ENCODE data around the gene TMCO1.
"Not testable (repeated sequence)": the region's sequence is repeated elsewhere in the genome, so short reads cannot be mapped to it uniquely, and the experiment has no call there.

Gene TMCO1, protein sequence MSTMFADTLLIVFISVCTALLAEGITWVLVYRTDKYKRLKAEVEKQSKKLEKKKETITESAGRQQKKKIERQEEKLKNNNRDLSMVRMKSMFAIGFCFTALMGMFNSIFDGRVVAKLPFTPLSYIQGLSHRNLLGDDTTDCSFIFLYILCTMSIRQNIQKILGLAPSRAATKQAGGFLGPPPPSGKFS

DNA sequence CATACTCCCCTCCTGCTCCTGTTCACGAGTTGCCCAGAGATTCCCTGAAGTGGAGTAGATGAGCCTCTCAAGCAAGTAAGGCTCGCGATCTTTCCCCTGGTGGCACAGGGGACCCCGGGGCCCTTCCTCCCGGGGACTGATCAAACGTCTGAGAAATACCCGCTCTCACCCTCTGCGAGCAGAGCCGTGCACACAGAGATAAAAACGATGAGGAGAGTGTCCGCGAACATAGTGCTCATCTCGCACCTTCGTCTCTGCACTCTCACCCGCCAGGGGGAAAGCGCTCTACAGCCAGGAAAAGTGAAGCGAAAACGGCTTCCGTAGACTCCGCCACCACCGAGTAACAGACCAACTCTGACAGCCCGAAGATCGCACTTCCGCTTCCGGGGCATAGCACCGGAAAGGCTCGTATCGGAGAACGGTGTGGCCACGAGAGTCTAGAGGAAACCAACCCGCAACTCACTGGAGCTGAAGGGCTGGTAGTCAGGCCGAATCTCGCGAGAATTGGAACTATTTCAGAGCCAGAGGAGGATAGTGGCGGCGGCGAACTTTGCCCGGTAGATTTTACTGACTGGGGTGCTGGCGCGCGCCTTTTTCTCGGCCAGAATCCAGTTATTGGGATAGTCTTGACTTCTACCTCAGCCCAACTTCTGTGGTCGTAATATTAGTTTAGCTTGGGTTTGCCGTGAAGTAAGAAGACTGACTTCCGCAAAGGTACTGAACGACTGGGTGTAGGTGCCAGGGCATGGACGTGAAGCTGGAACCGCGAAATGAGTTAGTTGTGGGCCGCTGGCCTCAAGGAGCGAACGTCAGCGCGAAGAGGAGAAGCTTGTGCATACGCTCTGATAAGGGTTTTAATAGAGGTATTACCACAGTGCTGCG is at the start of gene TMCO1:
Gene TMCO1 (minus strand): TSS at position 356 of the 882 bp plus-strand sequence. CDS start 117 bp downstream, at position 239.
- Histone ChIP-seq H3K36me3 (ENCODE audit: insufficient read depth, low read length) (peaks cover 29% of the 10 kb centered on the region), H3K4me3 (peak within 1 kb of the TSS; percentile 96)
- DNase-seq (ENCODE audit: low read depth, low spot score), result peak; percentile 87

GRCh38 chr1:165816826-165817497 is 48.3 kb upstream of the TMCO1 start:
- Histone ChIP-seq H3K4me3 (no peak overlapping the region), H3K27ac (no peak overlapping the region), H3K9ac (ENCODE audit: insufficient read length) (no peak overlapping the region), H3K9me3 (ENCODE audit: low read depth, low read length) (no peaks in the 10 kb centered on the region), H3K36me3 (ENCODE audit: insufficient read depth, low read length) (no peaks in the 10 kb centered on the region)
- DNase-seq (ENCODE audit: low read depth, low spot score), result no peak
- TF ChIP-seq FOXP2 (optimal IDR thresholded peaks at IDR 0.05; ENCODE audit: control extremely low read depth, extremely low read length, insufficient read depth) (no peak), EZH2 (IDR thresholded peaks at IDR 0.05) (no peak)

More for the DNA sequence above, at the start of gene TMCO1:
- no peak for TF ChIP-seq EZH2 (IDR thresholded peaks at IDR 0.05)
- no peak for TF ChIP-seq FOXP2 (optimal IDR thresholded peaks at IDR 0.05; ENCODE audit: control extremely low read depth, extremely low read length, insufficient read depth)
- TF ChIP-seq POLR2AphosphoS5 (IDR thresholded peaks at IDR 0.05; ENCODE audit: borderline replicate concordance, low read depth, low read length), result peak; percentile 96
- peak within 1 kb of the TSS; percentile 94 for H3K27ac ChIP-seq
- H3K9ac ChIP-seq (ENCODE audit: insufficient read length), result peak within 1 kb of the TSS; percentile 97
- H3K9me3 ChIP-seq (ENCODE audit: low read depth, low read length), result no peaks in the 10 kb centered on the region

- Histone ChIP-seq H3K27ac (no peak overlapping the region), H3K9me3 (ENCODE audit: low read depth, low read length) (no peaks in the 10 kb centered on the region), H3K4me3 (no peak overlapping the region), H3K9ac (ENCODE audit: insufficient read length) (no peak overlapping the region), H3K36me3 (ENCODE audit: insufficient read depth, low read length) (no peaks in the 10 kb centered on the region)
- TF ChIP-seq FOXP2 (optimal IDR thresholded peaks at IDR 0.05; ENCODE audit: control extremely low read depth, extremely low read length, insufficient read depth) (no peak), POLR2AphosphoS5 (IDR thresholded peaks at IDR 0.05; ENCODE audit: borderline replicate concordance, low read depth, low read length) (no peak)
- no peak for DNase-seq (ENCODE audit: low read depth, low spot score)
Measured at GRCh38 chr1:165816157-165816556, 47.5 kb upstream of the TMCO1 start.

DNA sequence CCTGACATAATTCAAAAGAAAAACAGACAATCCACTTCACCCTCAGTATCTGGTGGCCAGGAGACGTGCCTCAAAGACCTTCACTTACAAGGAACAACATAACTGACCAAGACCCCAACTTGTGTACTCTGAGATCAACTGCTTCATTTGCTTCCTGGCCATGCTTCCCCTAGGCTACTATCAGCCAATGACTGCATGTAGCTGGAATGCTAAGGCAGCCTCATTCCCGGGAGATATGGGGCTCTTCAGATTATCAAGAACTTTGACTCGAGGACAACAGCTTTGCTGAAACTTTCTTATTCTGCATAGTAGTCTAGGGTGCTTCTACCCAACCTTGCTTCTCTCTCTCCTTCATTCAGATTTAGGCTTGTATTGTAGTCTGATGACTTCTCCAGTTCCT is 47.1 kb upstream of the TMCO1 start:
- Histone ChIP-seq H3K9ac (ENCODE audit: insufficient read length) (no peak overlapping the region), H3K36me3 (ENCODE audit: insufficient read depth, low read length) (no peaks in the 10 kb centered on the region), H3K9me3 (ENCODE audit: low read depth, low read length) (no peaks in the 10 kb centered on the region), H3K27ac (no peak overlapping the region), H3K4me3 (no peak overlapping the region)
- TF ChIP-seq EZH2 (IDR thresholded peaks at IDR 0.05), result no peak
- TF ChIP-seq POLR2AphosphoS5 (IDR thresholded peaks at IDR 0.05; ENCODE audit: borderline replicate concordance, low read depth, low read length), result no peak
- no peak for TF ChIP-seq FOXP2 (optimal IDR thresholded peaks at IDR 0.05; ENCODE audit: control extremely low read depth, extremely low read length, insufficient read depth)
- DNase-seq (ENCODE audit: low read depth, low spot score), result no peak

- no peaks in the 10 kb centered on the region for H3K9me3 ChIP-seq (ENCODE audit: low read depth, low read length)
- no peak for TF ChIP-seq FOXP2 (optimal IDR thresholded peaks at IDR 0.05; ENCODE audit: control extremely low read depth, extremely low read length, insufficient read depth)
- no peak for TF ChIP-seq POLR2AphosphoS5 (IDR thresholded peaks at IDR 0.05; ENCODE audit: borderline replicate concordance, low read depth, low read length)
- TF ChIP-seq EZH2 (IDR thresholded peaks at IDR 0.05), result no peak
- H3K36me3 ChIP-seq (ENCODE audit: insufficient read depth, low read length), result no peaks in the 10 kb centered on the region
- no peak overlapping the region for H3K4me3 ChIP-seq
- no peak overlapping the region for H3K9ac ChIP-seq (ENCODE audit: insufficient read length)
- no peak for DNase-seq (ENCODE audit: low read depth, low spot score)
- H3K27ac ChIP-seq, result no peak overlapping the region
Measured at GRCh38 chr1:165807613-165808012, 38.9 kb upstream of the TMCO1 start.

- not testable (repeated sequence) for H3K4me3 ChIP-seq
Measured at GRCh38 chr1:165804513-165804912, 35.8 kb upstream of the TMCO1 start.

DNA sequence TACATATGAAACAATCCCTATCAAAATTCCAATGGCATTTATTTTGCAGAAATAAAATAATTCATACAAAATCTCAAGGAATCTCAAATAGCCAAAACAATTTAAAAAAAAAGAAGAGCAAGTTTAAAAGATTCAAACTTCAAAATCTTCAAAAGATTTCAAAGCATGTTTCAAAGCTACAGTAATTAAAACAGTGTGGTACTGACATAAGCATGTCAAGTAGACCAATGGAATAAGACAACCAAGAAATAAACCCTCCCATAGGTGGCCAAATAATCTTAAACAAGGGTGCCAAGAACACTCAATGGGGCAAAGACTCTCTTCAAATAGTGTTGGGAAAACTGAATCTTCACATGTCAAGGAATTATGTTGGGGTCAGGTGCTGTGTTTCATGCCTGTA is 30.7 kb upstream of the TMCO1 start:
- TF ChIP-seq POLR2AphosphoS5 (IDR thresholded peaks at IDR 0.05; ENCODE audit: borderline replicate concordance, low read depth, low read length) (no peak), EZH2 (IDR thresholded peaks at IDR 0.05) (no peak), FOXP2 (optimal IDR thresholded peaks at IDR 0.05; ENCODE audit: control extremely low read depth, extremely low read length, insufficient read depth) (no peak)
- Histone ChIP-seq H3K4me3 (no peak overlapping the region), H3K9ac (ENCODE audit: insufficient read length) (no peak overlapping the region), H3K9me3 (ENCODE audit: low read depth, low read length) (peaks cover 4% of the 10 kb centered on the region; the same call in 1 of the 2 replicates), H3K36me3 (ENCODE audit: insufficient read depth, low read length) (no peaks in the 10 kb centered on the region), H3K27ac (no peak overlapping the region)
- DNase-seq (ENCODE audit: low read depth, low spot score), result no peak

More at GRCh38 chr1:165804513-165804912, 35.8 kb upstream of the TMCO1 start:
- H3K9ac ChIP-seq (ENCODE audit: insufficient read length); DNase-seq (ENCODE audit: low read depth, low spot score); H3K9me3 ChIP-seq (ENCODE audit: low read depth, low read length); H3K36me3 ChIP-seq (ENCODE audit: insufficient read depth, low read length); H3K27ac ChIP-seq: not testable (repeated sequence)

DNA sequence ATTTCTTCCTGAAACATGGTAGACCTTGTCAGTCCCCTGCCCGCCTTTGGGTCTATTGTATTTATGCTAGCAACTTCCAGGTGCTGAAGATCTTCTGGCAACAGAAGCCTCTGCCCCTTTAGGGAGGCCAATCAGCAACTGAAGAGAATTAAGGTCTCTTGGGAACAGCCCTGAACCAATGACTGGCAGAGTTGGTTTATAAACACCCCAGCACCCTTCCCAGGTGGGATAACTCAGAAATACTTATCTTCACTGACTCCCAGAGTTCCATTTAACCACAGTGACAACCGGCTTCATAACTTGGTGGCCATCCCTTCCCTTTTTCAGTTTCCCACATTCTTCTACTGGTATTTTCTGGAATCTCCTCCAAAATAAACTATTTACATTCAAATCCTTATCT is 27.2 kb upstream of the TMCO1 start:
- no peak overlapping the region for H3K4me3 ChIP-seq
- no peak for DNase-seq (ENCODE audit: low read depth, low spot score)
- H3K9me3 ChIP-seq (ENCODE audit: low read depth, low read length), result peaks cover 4% of the 10 kb centered on the region; the same call in 1 of the 2 replicates
- no peak overlapping the region for H3K9ac ChIP-seq (ENCODE audit: insufficient read length)
- no peak for TF ChIP-seq POLR2AphosphoS5 (IDR thresholded peaks at IDR 0.05; ENCODE audit: borderline replicate concordance, low read depth, low read length)
- H3K27ac ChIP-seq, result no peak overlapping the region
- no peaks in the 10 kb centered on the region for H3K36me3 ChIP-seq (ENCODE audit: insufficient read depth, low read length)

Measured in SK-N-MC (cell line).